ENCODE measurements around the gene PGLYRP4.
A peak's percentile ranks its signal among the peaks of the same experiment; 100 is the strongest.
"Not testable (repeated sequence)": the region's sequence is repeated elsewhere in the genome, so short reads cannot be mapped to it uniquely, and the experiment has no call there.

The PGLYRP4 gene

GRCh38 chr1:153356392-153357075, 7.9 kb upstream of the PGLYRP4 start:
- DNase-seq: no peak

- no peak for DNase-seq
These were observed 6.9 kb upstream of the PGLYRP4 start for GRCh38 chr1:153355445-153356071.

- DNase-seq: no peak
These were observed 6.0 kb upstream of the PGLYRP4 start for GRCh38 chr1:153354515-153355193.

DNA sequence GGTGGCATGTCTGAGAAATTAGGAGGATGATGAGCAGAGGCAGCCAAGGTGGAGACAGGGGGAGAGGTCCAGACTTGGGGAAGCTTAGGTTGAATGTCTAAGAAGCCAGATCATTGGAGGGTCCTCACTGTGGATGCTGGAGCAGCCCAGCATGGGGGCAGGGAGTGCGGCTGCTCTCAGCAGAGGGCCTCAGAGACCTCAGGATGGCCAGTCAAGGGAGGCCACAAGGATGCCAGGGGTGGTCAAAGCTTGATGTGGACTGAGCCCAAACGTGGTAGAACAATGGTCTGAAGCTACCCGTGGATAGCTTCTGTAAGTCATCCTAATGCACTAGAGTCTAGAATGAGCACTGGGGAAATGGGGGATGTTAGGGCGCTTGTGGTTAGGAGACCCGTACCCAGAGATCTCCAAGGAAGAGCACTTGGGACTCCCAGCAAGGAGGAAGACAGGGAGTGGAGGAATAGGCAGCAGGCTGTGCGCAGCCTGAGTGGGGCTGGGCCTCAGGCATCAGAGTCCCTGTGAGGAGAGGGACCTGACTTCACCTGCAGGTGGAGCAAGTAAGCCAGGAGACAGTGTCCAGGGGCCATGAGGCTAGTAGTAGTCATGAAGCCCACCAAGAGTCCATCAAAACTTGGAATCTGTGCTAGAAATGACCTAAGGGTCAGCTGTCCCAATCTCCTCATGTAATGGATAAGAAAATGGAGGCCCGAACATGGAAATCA, 4.7 kb upstream of the PGLYRP4 start:
- DNase-seq: no peak

- DNase-seq: peak; percentile 38 to 66
These were observed 3.9 kb upstream of the PGLYRP4 start for GRCh38 chr1:153352523-153352922.

DNA sequence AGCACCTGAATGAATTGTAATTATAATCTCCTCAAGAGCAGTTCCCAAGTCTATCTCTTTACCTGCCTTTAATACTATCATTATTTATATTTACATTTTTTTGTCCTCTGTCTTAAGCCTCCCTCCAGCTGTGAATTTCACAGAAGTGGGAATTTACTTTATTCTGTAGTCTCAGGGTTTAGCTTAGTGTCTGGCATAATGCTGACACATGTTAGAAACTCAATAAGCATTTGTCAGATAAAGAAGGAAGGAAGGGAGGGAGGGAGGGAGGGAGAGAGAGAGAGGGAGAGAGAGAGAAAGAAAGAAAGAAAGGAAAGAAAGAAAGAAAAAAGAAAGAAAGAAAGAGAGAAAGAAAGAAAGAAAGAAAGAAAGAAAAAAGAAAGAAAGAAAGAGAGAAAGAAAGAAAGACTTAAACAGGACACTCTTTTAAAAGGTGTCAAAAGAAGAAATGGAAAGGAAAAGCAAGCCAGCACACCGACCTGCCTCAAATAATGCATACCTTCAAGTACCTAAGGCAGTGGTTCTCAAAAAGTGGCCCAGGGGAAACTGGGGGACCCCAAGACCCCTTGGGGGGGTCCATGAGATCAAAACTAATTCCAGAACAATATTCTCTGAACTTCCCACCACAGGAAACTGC, 1.8 kb upstream of the PGLYRP4 start:
- DNase-seq: no peak

- DNase-seq: no peak
These were observed 1.0 kb upstream of the PGLYRP4 start for GRCh38 chr1:153349363-153350320.

DNA sequence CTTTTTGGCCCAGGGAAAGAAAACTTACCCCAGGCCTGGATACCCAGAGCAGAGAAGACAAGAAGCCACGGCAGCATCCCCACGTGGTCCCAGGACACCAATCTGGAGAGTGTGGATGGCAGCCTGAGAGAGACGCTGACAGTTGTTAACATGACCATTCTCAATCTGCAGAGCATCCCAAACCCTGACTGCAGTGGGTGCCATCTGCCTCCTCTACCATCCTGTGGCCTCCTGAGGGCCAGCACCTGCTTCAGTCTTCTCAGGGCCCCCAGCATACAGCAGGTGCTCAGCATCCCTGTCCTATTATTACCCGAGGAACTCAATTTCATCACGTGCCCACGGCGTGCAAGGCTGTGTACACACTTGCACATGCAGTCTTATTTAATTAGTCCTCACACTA, 785 bp downstream of the PGLYRP4 start:
- no peak for DNase-seq

DNA sequence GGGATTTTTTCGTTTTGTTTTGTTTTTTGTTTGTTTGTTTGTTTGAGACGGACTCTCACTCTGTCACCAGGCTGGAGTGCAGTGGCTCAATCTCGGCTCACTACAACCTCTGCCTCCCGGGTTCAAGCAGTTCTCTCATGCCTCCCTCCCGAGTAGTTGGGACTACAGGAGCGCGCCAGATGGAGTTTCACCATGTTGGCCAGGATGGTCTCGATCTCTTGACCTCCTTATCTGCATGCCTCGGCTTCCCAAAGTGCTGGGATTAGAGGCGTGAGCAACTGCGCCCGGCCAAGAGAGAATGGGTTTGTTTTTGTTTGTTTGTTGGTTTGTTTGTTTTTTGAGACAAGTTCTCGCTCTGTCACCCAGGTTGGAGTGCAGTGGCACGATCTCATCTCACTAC, 1.6 kb downstream of the PGLYRP4 start:
- not testable (repeated sequence) for DNase-seq

DNA sequence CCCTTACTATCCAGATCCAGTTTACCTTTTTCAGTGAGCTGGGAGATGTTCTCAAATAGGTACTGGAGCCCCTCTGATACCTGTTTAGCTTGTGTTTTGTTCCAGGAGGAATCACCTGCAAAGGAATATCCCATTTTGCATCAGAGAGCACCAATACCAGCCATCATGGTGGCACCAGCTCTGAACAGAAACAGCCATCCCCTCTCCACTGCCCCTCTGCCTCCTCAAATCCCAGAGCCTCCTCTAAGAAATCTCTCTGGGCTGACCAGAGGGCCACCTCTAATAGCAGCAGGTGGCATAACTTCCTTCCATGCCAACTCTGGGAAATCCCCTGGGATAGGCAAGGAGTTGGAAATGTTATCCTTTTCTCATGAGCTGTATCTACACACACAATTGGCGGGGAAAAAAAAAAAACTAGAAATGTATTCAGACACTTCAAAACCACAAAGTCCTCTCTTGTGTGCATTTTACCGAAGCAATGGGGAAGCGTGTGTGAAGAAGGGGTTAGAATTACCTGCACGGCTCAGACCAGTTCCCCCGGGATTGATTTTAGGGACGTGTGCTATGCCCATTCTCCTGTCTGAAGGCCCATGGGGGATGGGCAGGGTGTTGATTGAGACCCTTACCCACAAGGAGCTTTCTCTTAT, 2.4 kb downstream of the PGLYRP4 start:
- DNase-seq: no peak

- no peak for DNase-seq
These were observed 3.2 kb downstream of the PGLYRP4 start for GRCh38 chr1:153345187-153346076.

DNA sequence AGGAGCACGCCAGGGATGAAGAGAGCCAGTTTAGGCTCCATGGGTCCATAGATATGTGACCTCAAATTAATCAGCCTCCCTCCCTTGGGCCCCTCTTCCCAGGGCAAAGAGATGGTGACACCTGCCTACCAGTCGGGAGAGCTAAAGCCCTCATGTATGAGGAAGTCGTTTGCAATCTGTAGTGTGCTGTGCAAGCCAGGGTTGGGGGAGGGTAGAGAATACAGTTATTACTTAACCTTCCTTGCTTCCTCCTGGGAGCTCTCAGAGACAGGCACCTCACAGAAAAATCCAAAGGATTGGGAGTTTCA, 4.0 kb downstream of the PGLYRP4 start:
- no peak for DNase-seq

DNA sequence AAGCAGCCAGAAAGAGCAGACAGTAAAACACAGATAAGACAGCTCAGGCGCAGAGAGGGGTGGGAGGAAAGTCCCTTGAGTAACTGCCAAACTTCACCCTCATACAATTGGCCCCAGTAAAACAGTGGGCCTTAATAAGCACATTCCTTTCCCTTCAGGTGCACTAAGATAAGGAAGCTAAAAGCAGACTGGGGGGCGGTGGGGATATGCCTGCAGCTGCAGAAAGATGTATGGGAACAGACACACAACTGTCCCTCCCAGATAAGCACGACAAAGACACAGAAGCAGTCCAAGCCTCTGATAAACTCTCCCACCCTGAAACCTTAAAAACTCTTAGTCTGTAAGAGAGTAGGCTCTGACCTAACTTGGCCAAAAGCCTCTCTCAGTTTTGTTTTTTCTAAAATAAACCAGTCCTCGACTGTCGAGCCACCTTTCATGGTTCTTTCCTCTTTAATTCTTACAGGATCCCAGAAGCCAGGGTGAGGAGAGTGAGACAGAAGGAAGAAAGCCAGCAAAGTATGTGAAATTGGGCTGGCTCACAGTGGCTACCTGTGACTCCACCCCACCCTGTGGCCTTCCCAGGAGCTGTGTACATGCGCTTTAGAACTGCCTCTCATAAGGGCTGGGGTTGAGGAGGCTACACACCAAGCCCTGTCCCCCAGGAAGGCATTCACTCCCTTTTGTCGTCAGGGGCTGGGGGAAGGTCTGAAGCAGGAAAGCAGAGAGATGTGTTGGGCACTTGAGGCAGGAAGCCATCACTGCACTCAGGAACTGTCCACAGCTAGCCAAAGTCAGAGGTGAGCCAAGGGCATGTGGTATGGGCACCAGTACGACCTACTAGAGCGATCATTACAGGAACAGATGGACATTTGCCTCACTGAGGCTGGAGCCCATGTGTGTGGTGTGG, 4.6 kb downstream of the PGLYRP4 start:
- no peak for DNase-seq

GRCh38 chr1:153343040-153343681, 5.5 kb downstream of the PGLYRP4 start:
- no peak for DNase-seq

GRCh38 chr1:153342178-153342577, 6.5 kb downstream of the PGLYRP4 start:
- DNase-seq: no peak

GRCh38 chr1:153341431-153341934, 7.2 kb downstream of the PGLYRP4 start:
- DNase-seq: no peak

DNA sequence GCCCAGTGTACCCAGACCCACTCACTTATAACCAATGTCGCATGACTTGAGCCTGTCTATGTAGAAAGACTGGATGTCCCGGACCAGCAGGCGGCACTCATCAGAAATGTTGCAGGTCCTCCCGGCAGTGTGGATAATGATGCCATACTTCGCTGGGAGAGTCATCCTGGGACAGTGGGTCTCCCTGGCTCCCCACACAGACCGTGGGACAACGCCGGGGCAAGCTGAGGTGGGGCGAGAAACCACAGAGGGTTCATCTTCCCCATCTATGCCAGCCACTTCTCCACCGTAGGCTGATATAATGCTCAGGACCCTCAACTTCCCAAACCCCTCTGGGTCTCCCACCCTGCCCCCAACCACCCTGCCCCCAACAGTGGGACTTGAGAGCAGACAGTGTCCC, 8.3 kb downstream of the PGLYRP4 start:
- DNase-seq: no peak

DNA sequence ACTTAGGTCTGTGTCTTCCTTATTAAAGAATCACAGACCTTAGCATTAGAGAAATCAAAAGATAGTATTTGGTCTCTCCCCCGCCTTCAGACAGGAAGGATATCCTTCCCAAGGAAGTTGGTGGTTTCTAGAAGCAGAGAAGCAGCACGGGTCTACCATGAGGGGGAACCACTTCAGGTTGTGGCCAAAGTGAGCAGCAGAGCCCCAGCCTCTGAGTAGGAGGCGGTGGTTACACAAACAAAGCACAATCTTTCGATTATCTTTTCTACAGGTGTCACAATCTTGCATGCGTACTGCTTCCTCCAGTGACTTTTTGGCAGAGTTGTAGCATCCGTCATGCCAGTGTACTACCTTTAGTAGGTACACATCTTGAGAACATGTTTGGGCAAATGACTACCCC, 8.8 kb downstream of the PGLYRP4 start:
- no peak for DNase-seq

Data from hippocampal formation (tissue), 2 donors.